ENCODE results near the gene PSMD1. TPM values are rescaled to one million over a fixed set of nuclear protein-coding genes. Genes with fewer than 3 reads are reported as not detected.

Gene PSMD1
- total and polyA plus RNA-seq, 2 donors (not counting 3 experiments of a cell fraction or from before 2014, with no cell fraction given) = 163 to 209 TPM

DNA sequence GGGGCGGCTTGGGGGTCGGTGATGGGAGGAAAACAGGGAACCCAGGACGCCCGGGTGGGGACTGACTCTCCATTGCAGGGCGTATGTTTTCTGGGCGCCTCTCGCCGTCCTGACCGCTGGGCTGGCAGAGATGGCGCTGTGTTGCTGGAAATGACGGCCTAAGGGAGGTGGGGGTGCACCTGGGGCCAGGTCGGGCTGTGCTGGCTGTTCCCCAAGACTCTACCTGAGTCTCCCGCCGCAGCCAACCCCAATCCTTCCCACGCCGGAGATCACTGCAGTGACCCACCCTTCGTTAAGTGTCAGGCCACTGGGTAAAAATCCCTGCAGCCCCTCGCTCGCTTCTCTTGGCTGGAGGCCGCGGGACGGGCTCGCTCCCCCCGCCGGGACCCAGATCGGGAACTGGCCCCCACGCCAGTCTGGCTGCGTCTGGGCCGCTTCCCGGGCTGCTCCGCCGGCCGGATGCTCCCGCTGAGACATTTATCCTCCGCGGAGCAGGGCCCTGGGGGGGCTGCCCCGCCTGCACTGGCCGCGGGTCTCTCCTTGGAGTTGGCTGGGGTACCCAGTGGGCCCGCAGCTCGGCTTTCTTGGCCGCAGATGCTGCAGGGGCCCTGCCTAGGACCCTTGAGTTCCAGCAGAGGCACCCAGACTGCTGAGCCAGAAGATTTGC is 134.0 kb downstream of the PSMD1 start:
- peak overlapping the region; percentile 70 for H3K9ac ChIP-seq (replicated peaks; ENCODE audit: extremely low read depth, insufficient read depth, low read length)
- intact Hi-C loops (cut with micrococcal nuclease) (no loop called here), dilution Hi-C loops (cut with MboI; ENCODE audit: extremely low pct_ligation_motif_present, low sequenced_read_pairs) (no loop called here)
- BruUV-seq (replicated peaks) = TSS peak; percentile 47
- no peaks in the 10 kb centered on the region for H3K79me2 ChIP-seq (ENCODE audit: control insufficient read depth, insufficient read depth, low read length)
- no peaks in the 10 kb centered on the region for H3K9me3 ChIP-seq (replicated peaks; ENCODE audit: control insufficient read depth, insufficient read depth, low read length)
- no peaks in the 10 kb centered on the region for H3K9me1 ChIP-seq (replicated peaks; ENCODE audit: control insufficient read depth, extremely low read depth, insufficient read depth, low read length)
- ChIA-PET POLR2A (no interaction called here), CTCF (interaction anchor here (0.9 to 11.0 kb wide), 4 partner anchors 65 to 86 kb away, joined by 4 to 226 read pairs (median 60); no protein-coding TSS in a partner anchor)
- no peaks in the 10 kb centered on the region for H3K27me3 ChIP-seq (ENCODE audit: control insufficient read depth in 2 of 2, insufficient read depth in 2 of 2, low read length in 2 of 2)
- peak overlapping the region in 1 of 3 experiments; percentile 5 for H3K4me3 ChIP-seq (replicated peaks in 1 of 3; ENCODE audit: insufficient read depth in 1 of 3, low read depth in 1 of 3, low read length in 3 of 3)
- peak; percentile 50 for DNase-seq (ENCODE audit: low read depth, low spot score)
- peak overlapping the region; percentile 95 for H2AFZ ChIP-seq (ENCODE audit: low read depth, low read length)
- H4K20me1 ChIP-seq (replicated peaks; ENCODE audit: control insufficient read depth, extremely low read depth, insufficient read depth, low read length) = no peaks in the 10 kb centered on the region
- H3K27ac ChIP-seq (ENCODE audit: insufficient read depth, low read depth, low read length) = peak overlapping the region; percentile 86
- peaks cover 30% of the 10 kb centered on the region for H3K4me1 ChIP-seq (ENCODE audit: control insufficient read depth, extremely low read depth, insufficient read depth, low read length)
- H3K36me3 ChIP-seq (ENCODE audit: control insufficient read depth in 2 of 2, extremely low read depth in 1 of 2, insufficient read depth in 2 of 2, low read length in 2 of 2) = no peaks in the 10 kb centered on the region
- peak overlapping the region; percentile 46 for H3K4me2 ChIP-seq (ENCODE audit: insufficient read depth, low read length)
- FAIRE-seq = peak; percentile 63
- TF ChIP-seq CTCF (IDR thresholded peaks at IDR 0.05; ENCODE audit: extremely low read depth in 1 of 2, insufficient read depth in 1 of 2, low read depth in 1 of 2, low read length in 2 of 2) (peak in 1 of 2 donors; percentile 24), POLR2AphosphoS5 (IDR thresholded peaks at IDR 0.05; ENCODE audit: insufficient read depth, low read depth, low read length) (peak; percentile 76)
- TF ChIP-seq, protein P1, sequence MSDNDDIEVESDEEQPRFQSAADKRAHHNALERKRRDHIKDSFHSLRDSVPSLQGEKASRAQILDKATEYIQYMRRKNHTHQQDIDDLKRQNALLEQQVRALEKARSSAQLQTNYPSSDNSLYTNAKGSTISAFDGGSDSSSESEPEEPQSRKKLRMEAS (IDR thresholded peaks at IDR 0.05; ENCODE audit: insufficient read depth, insufficient read length) = no peak
